Smooth muscle cell (in vitro differentiated cells): ENCODE data around the gene LRRC4C. TPM values are rescaled to one million over a fixed set of nuclear protein-coding genes. Genes with fewer than 3 reads are reported as not detected.

Experiments
- DNase-seq: peaks from one replicate; lab custom pipeline; 2025; ENCODE audit not compliant: unreplicated experiment; lab: John Stamatoyannopoulos, UW
- H2AFZ ChIP-seq: fragments of 200-600 bp; sonication (generic); 2 replicates; pipeline ENCODE4 v1.6.0; 2016; ENCODE audit warnings: antibody characterized with exemption, low read depth, mild to moderate bottlenecking
- H3F3A ChIP-seq: fragments of 200-600 bp; sonication (generic); 2 replicates; pipeline ENCODE4 v1.6.0; 2017; ENCODE audit warnings: antibody characterized with exemption, low read depth
- H3K27ac ChIP-seq: fragments of 200-600 bp; sonication (generic); 2 replicates; pipeline ENCODE4 v1.5.1; 2016; ENCODE audit warnings: low read depth, mild to moderate bottlenecking
- H3K27me3 ChIP-seq: fragments of 200-600 bp; sonication (generic); 2 replicates; pipeline ENCODE4 v1.6.1; 2016; ENCODE audit warnings: low read depth, mild to moderate bottlenecking
- H3K36me3 ChIP-seq: fragments of 200-600 bp; sonication (generic); 2 replicates; pipeline ENCODE4 v1.5.1; 2016; ENCODE audit warnings: low read depth
- H3K4me1 ChIP-seq: fragments of 200-600 bp; sonication (generic); 2 replicates; pipeline ENCODE4 v1.5.1; 2016; ENCODE audit warnings: low read depth
- H3K4me2 ChIP-seq: fragments of 200-600 bp; sonication (generic); 2 replicates; pipeline ENCODE4 v1.6.0; 2016; ENCODE audit warnings: mild to moderate bottlenecking
- H3K4me3 ChIP-seq: fragments of 200-600 bp; sonication (generic); 2 replicates; pipeline ENCODE4 v1.5.1; 2016; ENCODE audit warnings: mild to moderate bottlenecking
- H3K79me2 ChIP-seq: fragments of 200-600 bp; sonication (generic); 2 replicates; pipeline ENCODE4 v1.6.0; 2016; ENCODE audit warnings: low read depth, mild to moderate bottlenecking
- H3K9ac ChIP-seq: fragments of 200-600 bp; sonication (generic); 2 replicates; pipeline ENCODE4 v1.6.0; 2016; ENCODE audit warnings: low read depth
- H3K9me3 ChIP-seq: fragments of 200-600 bp; sonication (generic); replicated peaks from 2 replicates; pipeline ENCODE4 v1.5.1; 2016; ENCODE audit warnings: low read depth
- H4K20me1 ChIP-seq: fragments of 200-600 bp; sonication (generic); 2 replicates; pipeline ENCODE4 v1.6.0; 2016; ENCODE audit warnings: low read depth
- WGBS: methylation state at CpG from one replicate; pipeline ENCODE4 v1.1.7; 2016; ENCODE audit warnings: low lambda C conversion rate; 5-methylcytosine and 5-hydroxymethylcytosine counted together
- polyA plus RNA-seq: library from polyadenylated mRNA; unstranded; fragments of >200 nt; fragmentation: Nextera tagmentation; extraction: Ambion mirVana; gene quantifications from 2 replicates; pipeline ENCODE4 v1.2.1, GENCODE V29; 2016
- total RNA-seq: library from RNA; depleted of rRNA; stranded (reverse); fragments of >200 nt; gene quantifications from 2 replicates; pipeline ENCODE4 v1.2.3, GENCODE V29; 2014
- TF ChIP-seq, protein P1 (sequence below): fragments of 200-600 bp; sonication (generic); IDR thresholded peaks from 2 replicates; pipeline ENCODE4 v1.5.1; 2017; ENCODE audit warnings: borderline replicate concordance, mild to moderate bottlenecking, antibody characterized with exemption; ENCODE audit not compliant: insufficient read depth, poor library complexity, severe bottlenecking

LRRC4C gene
- total and polyA plus RNA-seq, 2 experiments from 2014 or later = 7.3 to 10.1 TPM

GRCh38 chr11:40281052-40281580 is 1178.3 kb downstream of the LRRC4C start:
- H2AFZ ChIP-seq = no peak overlapping the region

GRCh38 chr11:40280159-40281051 is 1179.0 kb downstream of the LRRC4C start:
- no peak for DNase-seq
- Histone ChIP-seq H3K79me2 (peaks cover 29% of the 10 kb centered on the region), H3K4me3 (no peak overlapping the region), H3K27me3 (no peaks in the 10 kb centered on the region), H3K9ac (peak overlapping the region; percentile 45), H3K36me3 (no peaks in the 10 kb centered on the region), H3K4me1 (peaks cover 11% of the 10 kb centered on the region), H3F3A (no peaks in the 10 kb centered on the region), H3K27ac (no peak overlapping the region), H3K9me3 (no peaks in the 10 kb centered on the region), H4K20me1 (no peaks in the 10 kb centered on the region), H2AFZ (no peak overlapping the region), H3K4me2 (peak overlapping the region; percentile 21)
- TF ChIP-seq, protein P1, sequence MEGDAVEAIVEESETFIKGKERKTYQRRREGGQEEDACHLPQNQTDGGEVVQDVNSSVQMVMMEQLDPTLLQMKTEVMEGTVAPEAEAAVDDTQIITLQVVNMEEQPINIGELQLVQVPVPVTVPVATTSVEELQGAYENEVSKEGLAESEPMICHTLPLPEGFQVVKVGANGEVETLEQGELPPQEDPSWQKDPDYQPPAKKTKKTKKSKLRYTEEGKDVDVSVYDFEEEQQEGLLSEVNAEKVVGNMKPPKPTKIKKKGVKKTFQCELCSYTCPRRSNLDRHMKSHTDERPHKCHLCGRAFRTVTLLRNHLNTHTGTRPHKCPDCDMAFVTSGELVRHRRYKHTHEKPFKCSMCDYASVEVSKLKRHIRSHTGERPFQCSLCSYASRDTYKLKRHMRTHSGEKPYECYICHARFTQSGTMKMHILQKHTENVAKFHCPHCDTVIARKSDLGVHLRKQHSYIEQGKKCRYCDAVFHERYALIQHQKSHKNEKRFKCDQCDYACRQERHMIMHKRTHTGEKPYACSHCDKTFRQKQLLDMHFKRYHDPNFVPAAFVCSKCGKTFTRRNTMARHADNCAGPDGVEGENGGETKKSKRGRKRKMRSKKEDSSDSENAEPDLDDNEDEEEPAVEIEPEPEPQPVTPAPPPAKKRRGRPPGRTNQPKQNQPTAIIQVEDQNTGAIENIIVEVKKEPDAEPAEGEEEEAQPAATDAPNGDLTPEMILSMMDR = no peak
- 78% methylated on average over 18 of the region's 18 CpGs for WGBS

More at GRCh38 chr11:40281052-40281580, 1178.3 kb downstream of the LRRC4C start:
- Histone ChIP-seq H3K27me3 (no peaks in the 10 kb centered on the region), H3F3A (no peaks in the 10 kb centered on the region), H4K20me1 (no peaks in the 10 kb centered on the region), H3K9ac (peak overlapping the region; percentile 45), H3K9me3 (no peaks in the 10 kb centered on the region), H3K36me3 (no peaks in the 10 kb centered on the region), H3K4me2 (peak overlapping the region; percentile 21), H3K27ac (no peak overlapping the region), H3K4me1 (peaks cover 11% of the 10 kb centered on the region), H3K4me3 (no peak overlapping the region), H3K79me2 (peaks cover 32% of the 10 kb centered on the region)
- TF ChIP-seq, protein P1 = no peak
- 72% methylated on average over 6 of the region's 6 CpGs for WGBS
- no peak for DNase-seq

DNA sequence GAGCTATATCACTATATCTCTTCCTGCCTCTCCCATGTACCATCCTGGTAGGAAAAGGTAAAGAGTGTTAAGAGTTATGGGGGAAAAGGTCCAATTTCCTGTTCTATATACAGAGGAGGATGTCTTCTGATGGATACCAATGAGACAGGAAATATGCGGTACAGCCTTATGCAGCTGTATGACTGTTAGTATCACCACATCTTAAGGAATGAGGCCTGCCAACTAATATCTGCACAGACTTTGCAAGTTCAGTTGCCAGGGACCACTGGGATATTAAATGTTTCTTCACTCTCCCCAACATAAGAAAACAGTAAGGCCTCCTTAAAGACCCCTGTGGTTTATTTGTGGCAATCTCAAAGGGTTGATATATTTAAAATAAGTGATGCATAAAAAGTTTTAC is 1182.5 kb downstream of the LRRC4C start:
- no peak overlapping the region for H2AFZ ChIP-seq
- H3K9ac ChIP-seq = no peak overlapping the region
- peaks cover 16% of the 10 kb centered on the region for H3K4me1 ChIP-seq
- H3K27me3 ChIP-seq = no peaks in the 10 kb centered on the region
- no peak overlapping the region for H3K4me2 ChIP-seq
- no peaks in the 10 kb centered on the region for H3K9me3 ChIP-seq
- 89% methylated on average over 1 of the region's 1 CpG for WGBS
- peaks cover 17% of the 10 kb centered on the region for H3K79me2 ChIP-seq
- H3K4me3 ChIP-seq = no peak overlapping the region
- H4K20me1 ChIP-seq = no peaks in the 10 kb centered on the region
- TF ChIP-seq, protein P1 = no peak
- H3K27ac ChIP-seq = no peak overlapping the region
- no peaks in the 10 kb centered on the region for H3K36me3 ChIP-seq
- no peaks in the 10 kb centered on the region for H3F3A ChIP-seq
- no peak for DNase-seq

DNA sequence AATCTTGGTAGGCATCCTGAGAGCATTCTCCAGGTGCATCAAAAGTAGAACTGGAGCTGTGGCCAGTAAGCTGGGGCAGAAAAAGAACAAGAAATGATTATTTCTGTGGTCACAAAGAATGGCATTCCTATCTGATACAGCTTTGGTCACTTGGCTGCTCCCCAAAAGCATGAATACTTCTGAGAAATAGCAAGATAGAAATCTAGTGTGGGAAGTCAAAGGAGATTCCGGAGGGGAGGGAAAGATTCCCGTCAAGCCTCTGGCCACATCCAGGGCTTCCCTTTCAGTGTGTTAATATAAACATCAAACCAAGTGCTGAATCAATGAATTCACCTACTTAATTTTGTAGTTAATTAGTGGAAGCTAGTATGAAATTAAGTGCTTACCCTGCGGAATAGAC is 1185.4 kb downstream of the LRRC4C start:
- Histone ChIP-seq H3K9me3 (no peaks in the 10 kb centered on the region), H4K20me1 (no peaks in the 10 kb centered on the region), H3K4me1 (peaks cover 19% of the 10 kb centered on the region), H2AFZ (no peak overlapping the region), H3K9ac (no peak overlapping the region), H3F3A (no peaks in the 10 kb centered on the region), H3K36me3 (no peaks in the 10 kb centered on the region), H3K79me2 (peaks cover 7% of the 10 kb centered on the region), H3K27ac (no peak overlapping the region), H3K27me3 (no peaks in the 10 kb centered on the region), H3K4me2 (no peak overlapping the region), H3K4me3 (no peak overlapping the region)
- TF ChIP-seq, protein P1 = no peak
- DNase-seq = no peak
- 54% methylated on average over 3 of the region's 3 CpGs for WGBS
